Measurements from ENCODE around the gene AOPEP. TPM values are rescaled to one million over a fixed set of nuclear protein-coding genes. Genes with fewer than 3 reads are reported as not detected.

The AOPEP gene
- total and polyA plus RNA-seq, 9 of the 15 experiments (the other 6 are each of a cell fraction or from before 2014, with no cell fraction given), result 4.5 to 19.3 (median 13.5) TPM

GRCh38 chr9:94881454-94881853 lies 155.0 kb downstream of the AOPEP start:
- Histone ChIP-seq H3K9ac (ENCODE audit: insufficient read depth in 1 of 2, low read depth in 2 of 2, low read length in 2 of 2) (no peak overlapping the region), H3K27me3 (ENCODE audit: control insufficient read depth in 2 of 2, insufficient read depth in 2 of 2, low read length in 2 of 2) (no peaks in the 10 kb centered on the region), H3K36me3 (ENCODE audit: control insufficient read depth, insufficient read depth, low read length) (no peaks in the 10 kb centered on the region), H3K27ac (ENCODE audit: extremely low read depth, low read depth, low read length) (no peak overlapping the region), H3K9me3 (replicated peaks; ENCODE audit: control insufficient read depth, insufficient read depth, low read depth, low read length) (no peaks in the 10 kb centered on the region), H4K20me1 (replicated peaks; ENCODE audit: control insufficient read depth, insufficient read depth, low read length) (no peaks in the 10 kb centered on the region), H2AFZ (ENCODE audit: low read depth, low read length) (no peak overlapping the region), H3K4me2 (ENCODE audit: insufficient read depth, low read length) (no peak overlapping the region), H3K4me3 (no peak overlapping the region), H3K79me2 (ENCODE audit: control insufficient read depth, insufficient read depth, low read length) (no peaks in the 10 kb centered on the region), H3K4me1 (replicated peaks in 1 of 2; ENCODE audit: control insufficient read depth in 2 of 2, insufficient read depth in 2 of 2, low read length in 2 of 2) (peaks cover 4 to 14% of the 10 kb centered on the region in 2 experiments; a peak in 4 of 5 replicates), H3K9me1 (ENCODE audit: control insufficient read depth, insufficient read depth, low read length) (no peaks in the 10 kb centered on the region)
- TF ChIP-seq ZNF766 (CRISPR knock-in tag; conservative IDR thresholded peaks at IDR 0.05), result no peak
- no peak for TF ChIP-seq PRDM10 (IDR thresholded peaks at IDR 0.05; ENCODE audit: partially characterized antibody)
- TF ChIP-seq HDAC6 (IDR thresholded peaks at IDR 0.05; ENCODE audit: low read depth, low read length), result no peak
- TF ChIP-seq ESRRA (IDR thresholded peaks at IDR 0.05; ENCODE audit: borderline replicate concordance, low read depth), result no peak
- no peak for TF ChIP-seq ZNF121 (CRISPR knock-in tag; conservative IDR thresholded peaks at IDR 0.05)
- TF ChIP-seq ZFX (CRISPR knock-in tag; IDR thresholded peaks at IDR 0.05), result no peak
- no peak for TF ChIP-seq SMAD1 (IDR thresholded peaks at IDR 0.05; ENCODE audit: low read depth, low read length, partially characterized antibody)
- no peak for TF ChIP-seq RCOR1 (IDR thresholded peaks at IDR 0.05; ENCODE audit: borderline replicate concordance in 1 of 2, low read depth in 2 of 2, low read length in 2 of 2)
- no peak for TF ChIP-seq ZC3H8 (IDR thresholded peaks at IDR 0.05)
- TF ChIP-seq NR1H2 (CRISPR knock-in tag; IDR thresholded peaks at IDR 0.05), result no peak
- TF ChIP-seq ZFPM2 (CRISPR knock-in tag; IDR thresholded peaks at IDR 0.05), result no peak
- no peak for TF ChIP-seq GTF2A2 (tag; IDR thresholded peaks at IDR 0.05)
- TF ChIP-seq KLF16 (IDR thresholded peaks at IDR 0.05), result no peak
- TF ChIP-seq RBM25 (IDR thresholded peaks at IDR 0.05; ENCODE audit: low read depth, low read length, severe bottlenecking), result no peak
- TF ChIP-seq ZNF584 (CRISPR knock-in tag; IDR thresholded peaks at IDR 0.05; ENCODE audit: low read depth), result no peak
- DNase-seq (ENCODE audit: extremely low read depth in 1 of 4, low spot score in 3 of 4), result no peak
- intact Hi-C loops (cut with micrococcal nuclease) (no loop called here), in situ Hi-C loops (cut with MboI) (no loop called here)
- no peak for ATAC-seq
- ChIA-PET CTCF (ENCODE audit: low intra/inter-chr PET ratio) (no interaction called here), POLR2A (interaction anchor here (1.3 kb wide), 1 partner anchor 12 kb away, joined by 3 read pairs; no protein-coding TSS in a partner anchor)
- FAIRE-seq, result peak; percentile 15
- WGBS (ENCODE audit: insufficient coverage, low coverage, missing lambda C conversion rate), result 95% methylated on average over 2 of the region's 2 CpGs
- no TSS peak for BruUV-seq (replicated peaks)

All from K562 (cell line).